Naive B cell (primary cell): Measurements from ENCODE around the gene DKKL1. TPM values are rescaled to one million over a fixed set of nuclear protein-coding genes. Genes with fewer than 3 reads are reported as not detected.
A peak's percentile ranks its signal among the peaks of the same experiment; 100 is the strongest.
"Not testable (repeated sequence)": the region's sequence is repeated elsewhere in the genome, so short reads cannot be mapped to it uniquely, and the experiment has no call there.

Experiments used
- ATAC-seq, 2 donors: fragments of 150-1000 bp; cut with Tn5 transposase; 2 replicates each; pipeline ENCODE4 v1.10.0; 2021; ENCODE audit warnings: low read depth in 2 of 2, mild to moderate bottlenecking in 2 of 2, moderate library complexity in 2 of 2
- DNase-seq: peaks from one replicate; pipeline ENCODE4 v3.0.0; 2022
- H3K27ac Mint-ChIP-seq, 6 donors: one replicate each; pipeline ENCODE4 v1.8.0; 2020 to 2022; ENCODE audit warnings: mild to moderate bottlenecking in 6 of 6, mixed read lengths in 6 of 6, moderate library complexity in 5 of 6, inconsistent platforms in 2 of 6
- H3K27me3 Mint-ChIP-seq, 3 donors: one replicate each; pipeline ENCODE4 v1.8.0; 2021 to 2022; ENCODE audit warnings: mixed read lengths in 3 of 3, mild to moderate bottlenecking in 1 of 3
- H3K36me3 Mint-ChIP-seq, 2 donors: one replicate each; pipeline ENCODE4 v1.8.0; 2020 to 2022; ENCODE audit warnings: mixed read lengths in 2 of 2, inconsistent platforms in 1 of 2, mild to moderate bottlenecking in 1 of 2
- H3K4me1 Mint-ChIP-seq, 3 donors: one replicate each; pipeline ENCODE4 v1.8.0; 2020 to 2022; ENCODE audit warnings: mixed read lengths in 3 of 3, inconsistent platforms in 1 of 3, mild to moderate bottlenecking in 1 of 3, moderate library complexity in 1 of 3
- H3K4me3 Mint-ChIP-seq, 8 donors: one replicate each; pipeline ENCODE4 v1.8.0; 2020 to 2022; ENCODE audit warnings: mild to moderate bottlenecking in 8 of 8, mixed read lengths in 8 of 8, moderate library complexity in 8 of 8, inconsistent platforms in 2 of 8
- H3K9me3 Mint-ChIP-seq, 7 donors: one replicate each; pipeline ENCODE4 v1.8.0; 2020 to 2022; ENCODE audit warnings: mixed read lengths in 7 of 7, mild to moderate bottlenecking in 5 of 7, inconsistent platforms in 2 of 7, moderate library complexity in 1 of 7
- polyA plus RNA-seq, 6 donors: library from polyadenylated mRNA; unstranded; fragments of 300-500 nt; fragmentation: Illumina TruSeq; gene quantifications; one replicate each; pipeline ENCODE4 v1.2.3, GENCODE V29; 2021; ENCODE audit warnings: low read depth in 6 of 6

The DKKL1 gene
- polyA plus RNA-seq, 6 donors from 2014 or later, result 0.55 to 2.8 (median 0.82) TPM; not detected in 3

DNA sequence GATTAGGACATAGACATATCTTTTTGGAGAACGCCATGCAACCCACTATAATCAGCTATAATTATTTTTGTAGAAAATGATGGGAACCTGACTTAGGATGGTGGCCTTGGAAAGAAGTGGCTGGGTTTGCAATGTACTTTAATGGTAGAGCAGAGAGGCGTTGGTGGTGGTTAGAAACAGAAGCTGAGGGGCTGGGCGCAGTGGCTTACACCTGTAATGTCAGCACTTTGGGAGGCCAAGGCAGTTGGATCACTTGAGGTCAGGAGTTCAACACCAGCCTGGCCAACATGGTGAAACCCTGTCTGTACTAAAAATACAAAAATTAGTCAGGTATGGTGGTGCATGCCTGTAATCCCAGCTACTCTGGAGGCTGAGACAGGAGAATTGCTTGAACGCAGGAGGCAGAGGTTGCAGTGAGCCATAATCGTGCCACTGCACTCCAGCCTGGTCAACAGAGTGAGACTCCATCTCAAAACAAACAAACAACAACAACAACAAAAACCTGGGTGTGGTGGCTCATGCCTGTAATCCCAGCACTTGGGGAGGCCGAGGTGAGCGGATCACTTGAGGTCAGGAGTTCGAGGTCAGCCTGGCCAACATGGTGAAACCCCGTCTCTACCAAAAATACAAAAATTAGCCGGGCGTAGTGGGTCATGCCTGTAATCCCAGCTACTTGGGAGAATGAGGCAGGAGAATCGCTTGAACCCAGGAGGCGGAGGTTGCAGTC, 30.8 kb upstream of the DKKL1 start:
- not testable (repeated sequence) for H3K9me3 Mint-ChIP-seq

DNA sequence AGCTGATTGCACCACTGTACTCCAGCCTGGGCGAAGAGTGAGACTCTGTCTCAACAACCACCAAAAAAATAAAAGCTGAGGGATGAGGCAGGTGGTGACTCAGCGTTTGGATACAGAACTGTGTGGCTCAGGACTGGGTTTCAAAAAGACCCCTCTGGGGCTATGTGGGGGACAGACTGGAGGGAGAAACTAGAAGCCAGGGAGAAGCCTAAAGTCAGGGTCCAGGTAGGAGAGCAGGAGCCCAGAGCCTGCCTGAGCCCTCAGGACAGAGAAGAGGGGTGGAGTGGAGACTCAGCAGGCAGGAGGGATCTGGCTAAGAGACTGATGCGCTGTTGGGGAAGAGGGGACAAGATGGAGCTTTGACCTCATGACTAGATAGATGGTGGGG, 30.3 kb upstream of the DKKL1 start:
- H3K4me1 Mint-ChIP-seq, result peaks cover 70 to 95% (median 82%) of the 10 kb centered on the region in 3 donors

More for the DNA sequence above, 30.8 kb upstream of the DKKL1 start:
- not testable (repeated sequence) for ATAC-seq, DNase-seq, H3K27me3 Mint-ChIP-seq
- peaks cover 17 to 44% of the 10 kb centered on the region in 2 donors for H3K36me3 Mint-ChIP-seq
- H3K27ac Mint-ChIP-seq, result peak overlapping the region; percentile 98 to 100 (median 99)
- peak overlapping the region; percentile 55 to 100 (median 100) for H3K4me3 Mint-ChIP-seq
- peaks cover 70 to 95% (median 82%) of the 10 kb centered on the region in 3 donors for H3K4me1 Mint-ChIP-seq

DNA sequence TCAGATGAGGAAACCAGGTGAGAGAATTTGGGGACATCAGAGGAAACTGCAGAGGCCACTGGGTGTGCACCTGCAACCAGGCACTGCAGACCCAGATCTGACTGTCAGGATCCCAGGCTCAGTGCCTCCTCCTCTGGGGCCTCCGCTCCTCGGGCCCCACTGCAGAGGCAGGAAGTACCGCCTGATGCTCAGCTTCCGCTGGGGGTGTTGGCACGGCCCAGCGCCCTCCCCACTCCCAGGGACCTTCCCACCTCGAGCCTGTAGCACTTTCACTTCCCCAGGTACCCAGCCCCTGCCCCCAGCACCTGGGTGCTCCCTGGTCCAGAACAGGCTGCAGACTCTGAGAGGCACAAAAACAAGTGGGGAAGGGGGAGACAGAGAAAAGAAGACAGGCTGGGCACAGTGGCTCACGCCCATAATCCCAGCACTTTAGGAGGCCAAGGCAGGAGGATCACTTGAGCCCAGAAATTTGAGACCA, 29.8 kb upstream of the DKKL1 start:
- peaks cover 71 to 95% (median 82%) of the 10 kb centered on the region in 3 donors for H3K4me1 Mint-ChIP-seq
- no peaks in the 10 kb centered on the region for H3K27me3 Mint-ChIP-seq
- ATAC-seq, result peak; percentile 78 to 80
- peak; percentile 98 for DNase-seq
- H3K4me3 Mint-ChIP-seq, result peak overlapping the region; percentile 89 to 100 (median 100)
- peaks cover 25 to 46% of the 10 kb centered on the region in 2 donors for H3K36me3 Mint-ChIP-seq
- H3K9me3 Mint-ChIP-seq, result peaks cover 0 to 7% (median 0%) of the 10 kb centered on the region in 7 donors
- H3K27ac Mint-ChIP-seq, result peak overlapping the region; percentile 98 to 100 (median 99)

More for the DNA sequence above, 30.3 kb upstream of the DKKL1 start:
- no peak for DNase-seq
- H3K27me3 Mint-ChIP-seq, result no peaks in the 10 kb centered on the region
- peaks cover 0 to 3% (median 0%) of the 10 kb centered on the region in 7 donors for H3K9me3 Mint-ChIP-seq
- H3K36me3 Mint-ChIP-seq, result peaks cover 21 to 44% of the 10 kb centered on the region in 2 donors
- no peak for ATAC-seq
- peak overlapping the region; percentile 89 to 100 (median 100) for H3K4me3 Mint-ChIP-seq
- peak overlapping the region; percentile 98 to 100 (median 99) for H3K27ac Mint-ChIP-seq

DNA sequence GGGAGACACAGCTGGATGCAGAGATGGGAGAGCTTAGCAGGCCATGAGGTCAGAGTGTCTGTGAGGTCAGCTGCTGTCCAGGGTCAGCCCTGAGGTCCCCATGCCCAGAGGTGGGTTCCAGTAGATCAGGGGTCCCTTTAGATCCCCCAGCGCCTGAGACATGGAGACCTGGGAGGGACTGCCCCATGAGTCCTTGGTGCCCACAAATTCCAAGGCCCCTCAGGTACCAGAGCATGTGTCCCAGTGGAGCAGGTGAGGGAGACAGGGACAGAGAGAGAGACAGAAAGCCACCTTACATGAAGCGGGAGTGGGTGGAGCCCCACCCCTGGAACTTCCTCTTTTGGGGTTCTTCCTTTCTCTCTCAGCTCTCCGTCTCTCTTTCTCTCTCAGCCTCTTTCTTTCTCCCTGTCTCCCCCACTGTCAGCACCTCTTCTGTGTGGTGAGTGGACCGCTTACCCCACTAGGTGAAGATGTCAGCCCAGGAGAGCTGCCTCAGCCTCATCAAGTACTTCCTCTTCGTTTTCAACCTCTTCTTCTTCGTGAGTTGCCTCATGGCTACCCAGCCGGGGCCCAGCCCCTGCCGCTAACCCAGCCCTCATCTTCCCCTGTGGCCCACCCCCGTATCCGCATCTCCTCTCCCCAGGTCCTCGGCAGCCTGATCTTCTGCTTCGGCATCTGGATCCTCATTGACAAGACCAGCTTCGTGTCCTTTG, 28.4 kb upstream of the DKKL1 start, which contains the start of gene CD37:
Gene CD37, plus strand, starts transcription at position 336 of the 713 bp plus-strand sequence. Its CDS starts 135 bp downstream, at position 471.
- Mint-ChIP-seq H3K36me3 (peaks cover 21 to 49% of the 10 kb centered on the region in 2 donors), H3K4me1 (peaks cover 70 to 89% (median 78%) of the 10 kb centered on the region in 3 donors), H3K9me3 (peaks cover 0 to 11% (median 4%) of the 10 kb centered on the region in 7 donors), H3K4me3 (peak within 1 kb of the TSS; percentile 89 to 100 (median 100)), H3K27ac (peak within 1 kb of the TSS; percentile 98 to 100 (median 99)), H3K27me3 (no peaks in the 10 kb centered on the region)
- ATAC-seq, result peak; percentile 41 to 44
- peak; percentile 84 for DNase-seq

DNA sequence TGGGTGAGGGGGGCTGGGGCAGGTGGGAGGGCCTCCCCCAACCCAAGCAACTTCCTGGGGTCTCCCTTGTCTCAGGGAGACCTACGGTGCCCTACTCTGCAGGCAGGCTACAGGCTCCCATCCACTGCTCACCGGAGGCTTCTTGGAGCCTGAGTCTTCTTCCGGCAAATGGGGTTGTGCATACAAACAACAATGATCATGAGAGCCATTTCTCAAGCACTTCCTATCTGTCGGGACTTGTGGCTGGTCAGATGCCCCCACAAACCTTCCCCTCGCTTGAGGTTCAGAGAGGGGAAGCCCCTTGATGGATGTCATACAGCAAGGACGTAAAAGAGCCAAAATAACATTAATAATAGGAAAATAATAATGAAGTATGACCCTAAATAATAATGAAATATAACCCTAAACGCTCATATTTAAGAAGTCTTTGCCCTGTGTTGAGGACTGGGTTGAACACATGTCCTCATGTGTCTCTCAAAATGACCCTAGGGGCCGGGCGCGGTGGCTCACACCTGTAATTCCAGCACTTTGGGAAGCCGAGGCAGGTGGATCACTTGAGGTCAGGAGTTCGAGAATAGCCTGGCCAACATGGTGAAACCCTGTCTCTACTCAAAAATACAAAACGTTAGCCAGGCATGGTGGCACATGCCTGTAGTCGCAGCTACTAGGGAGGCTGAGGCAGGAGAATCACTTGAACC, 27.7 kb upstream of the DKKL1 start:
- Mint-ChIP-seq H3K27me3 (no peaks in the 10 kb centered on the region), H3K27ac (peak overlapping the region; percentile 98 to 100 (median 99)), H3K9me3 (peaks cover 0 to 11% (median 6%) of the 10 kb centered on the region in 7 donors), H3K4me1 (peaks cover 71 to 89% (median 78%) of the 10 kb centered on the region in 3 donors), H3K36me3 (peaks cover 18 to 49% of the 10 kb centered on the region in 2 donors), H3K4me3 (peak overlapping the region; percentile 86 to 100 (median 100))
- no peak for ATAC-seq
- no peak for DNase-seq

GRCh38 chr19:49336482-49337266, 27.0 kb upstream of the DKKL1 start:
- Mint-ChIP-seq H3K27me3 (no peaks in the 10 kb centered on the region), H3K27ac (peak overlapping the region; percentile 96 to 100 (median 99)), H3K4me3 (peak overlapping the region; percentile 86 to 100 (median 100)), H3K4me1 (peaks cover 74 to 89% (median 78%) of the 10 kb centered on the region in 3 donors), H3K9me3 (peaks cover 0 to 11% (median 6%) of the 10 kb centered on the region in 7 donors), H3K36me3 (peaks cover 18 to 49% of the 10 kb centered on the region in 2 donors)
- DNase-seq, result no peak
- no peak for ATAC-seq

DNA sequence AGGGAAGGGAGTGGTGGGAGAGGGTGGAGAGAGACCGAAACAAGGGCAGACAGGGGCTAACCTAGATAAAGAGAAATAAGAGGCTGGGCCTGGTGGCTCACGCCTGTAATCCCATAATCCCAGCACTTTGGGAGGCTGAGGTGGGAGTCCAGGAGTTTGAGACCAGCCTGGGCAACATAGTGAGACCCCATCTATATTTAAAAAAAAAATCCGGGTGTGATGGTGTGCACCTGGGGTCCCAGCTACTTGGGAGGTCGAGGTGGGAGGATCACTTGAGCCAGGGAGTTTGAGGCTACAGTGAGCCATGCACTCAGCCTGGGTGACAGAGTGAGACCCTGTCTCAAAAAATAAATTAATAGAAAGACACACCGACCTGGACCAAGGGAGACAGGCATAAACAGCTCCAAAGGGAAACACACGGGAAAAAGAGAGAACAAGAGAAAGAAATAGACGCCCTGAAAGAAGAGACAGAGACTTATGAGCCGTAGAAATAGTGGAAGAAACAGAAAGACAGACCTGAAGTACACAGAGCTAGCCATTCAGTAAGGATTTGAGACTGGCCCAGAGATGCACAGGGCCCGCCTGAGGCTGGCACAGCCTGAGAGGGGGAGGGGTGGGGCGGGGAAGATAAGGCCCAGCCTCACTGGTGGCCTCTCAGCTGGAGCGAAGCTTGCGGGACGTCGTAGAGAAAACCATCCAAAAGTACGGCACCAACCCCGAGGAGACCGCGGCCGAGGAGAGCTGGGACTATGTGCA, 26.2 kb upstream of the DKKL1 start:
- DNase-seq (no peak), ATAC-seq (no peak)
- H3K27me3 Mint-ChIP-seq, result no peaks in the 10 kb centered on the region
- H3K36me3 Mint-ChIP-seq, result peaks cover 18 to 50% of the 10 kb centered on the region in 2 donors
- H3K9me3 Mint-ChIP-seq, result peaks cover 0 to 11% (median 6%) of the 10 kb centered on the region in 7 donors
- peak overlapping the region; percentile 94 to 100 (median 97) for H3K27ac Mint-ChIP-seq
- peaks cover 72 to 89% (median 78%) of the 10 kb centered on the region in 3 donors for H3K4me1 Mint-ChIP-seq
- H3K4me3 Mint-ChIP-seq, result peak overlapping the region; percentile 86 to 100 (median 100)

DNA sequence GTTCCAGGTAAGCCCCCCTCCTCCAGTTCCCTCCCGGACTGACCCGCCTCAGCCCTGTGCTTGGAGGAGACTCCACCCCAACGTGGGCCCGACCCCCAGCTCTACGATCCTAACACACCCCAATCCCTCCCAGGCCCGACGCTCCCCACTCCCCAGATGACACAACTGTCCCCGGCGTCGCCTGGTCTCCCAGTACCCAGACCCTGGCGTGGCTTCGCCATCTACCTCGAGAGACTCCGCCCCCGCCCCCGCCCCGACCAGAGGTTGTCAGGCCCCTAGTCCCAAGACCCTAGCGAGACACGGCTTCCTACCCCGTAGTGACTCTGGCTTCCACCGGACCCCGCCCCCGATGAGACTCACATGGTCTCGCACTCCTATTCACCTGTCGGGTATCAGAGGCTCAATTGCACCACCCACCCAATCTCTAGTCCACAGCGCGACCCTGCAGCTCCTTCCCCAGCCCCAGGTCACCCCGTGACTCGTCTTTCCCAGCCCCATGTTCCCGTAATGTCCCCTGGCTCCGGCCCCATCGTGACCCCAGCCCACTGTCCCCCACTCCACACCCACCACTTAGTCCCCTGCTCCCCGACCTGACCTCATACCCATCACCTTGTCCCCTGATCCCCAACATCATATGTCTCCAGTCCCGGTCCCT, 25.5 kb upstream of the DKKL1 start:
- H3K9me3 Mint-ChIP-seq, result peaks cover 0 to 11% (median 6%) of the 10 kb centered on the region in 7 donors
- peaks cover 24 to 57% of the 10 kb centered on the region in 2 donors for H3K36me3 Mint-ChIP-seq
- DNase-seq (no peak), ATAC-seq (no peak)
- peak overlapping the region; percentile 76 to 98 (median 88) for H3K27ac Mint-ChIP-seq
- H3K4me3 Mint-ChIP-seq, result peak overlapping the region; percentile 83 to 100 (median 100)
- peaks cover 75 to 89% (median 79%) of the 10 kb centered on the region in 3 donors for H3K4me1 Mint-ChIP-seq
- no peaks in the 10 kb centered on the region for H3K27me3 Mint-ChIP-seq

DNA sequence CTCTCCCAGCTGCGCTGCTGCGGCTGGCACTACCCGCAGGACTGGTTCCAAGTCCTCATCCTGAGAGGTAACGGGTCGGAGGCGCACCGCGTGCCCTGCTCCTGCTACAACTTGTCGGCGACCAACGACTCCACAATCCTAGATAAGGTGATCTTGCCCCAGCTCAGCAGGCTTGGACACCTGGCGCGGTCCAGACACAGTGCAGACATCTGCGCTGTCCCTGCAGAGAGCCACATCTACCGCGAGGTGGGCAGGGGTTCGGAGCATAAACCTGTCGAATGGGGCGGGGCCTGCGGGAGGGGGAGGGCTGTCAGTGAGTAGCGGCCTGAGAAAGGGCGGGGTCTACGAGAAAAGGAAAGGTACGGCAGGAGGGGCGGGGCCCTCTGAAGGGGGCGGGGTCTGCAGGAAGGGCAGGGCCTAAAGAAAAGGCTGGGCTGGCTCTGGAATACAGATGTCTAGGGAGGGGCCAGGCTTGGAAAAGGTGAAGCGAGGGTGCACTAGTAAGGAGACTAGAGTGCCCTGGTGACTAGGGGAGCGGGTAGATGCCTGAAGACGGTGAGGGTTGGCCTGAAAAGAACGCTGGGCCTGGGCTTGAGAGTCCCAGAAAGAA, 24.9 kb upstream of the DKKL1 start:
- Mint-ChIP-seq H3K27me3 (no peaks in the 10 kb centered on the region), H3K27ac (peak overlapping the region; percentile 84 to 98 (median 90)), H3K4me1 (peaks cover 69 to 84% (median 74%) of the 10 kb centered on the region in 3 donors), H3K9me3 (peaks cover 0 to 11% (median 6%) of the 10 kb centered on the region in 7 donors), H3K4me3 (peak overlapping the region; percentile 83 to 100 (median 100)), H3K36me3 (peaks cover 24 to 58% of the 10 kb centered on the region in 2 donors)
- DNase-seq, result no peak
- ATAC-seq, result no peak

DNA sequence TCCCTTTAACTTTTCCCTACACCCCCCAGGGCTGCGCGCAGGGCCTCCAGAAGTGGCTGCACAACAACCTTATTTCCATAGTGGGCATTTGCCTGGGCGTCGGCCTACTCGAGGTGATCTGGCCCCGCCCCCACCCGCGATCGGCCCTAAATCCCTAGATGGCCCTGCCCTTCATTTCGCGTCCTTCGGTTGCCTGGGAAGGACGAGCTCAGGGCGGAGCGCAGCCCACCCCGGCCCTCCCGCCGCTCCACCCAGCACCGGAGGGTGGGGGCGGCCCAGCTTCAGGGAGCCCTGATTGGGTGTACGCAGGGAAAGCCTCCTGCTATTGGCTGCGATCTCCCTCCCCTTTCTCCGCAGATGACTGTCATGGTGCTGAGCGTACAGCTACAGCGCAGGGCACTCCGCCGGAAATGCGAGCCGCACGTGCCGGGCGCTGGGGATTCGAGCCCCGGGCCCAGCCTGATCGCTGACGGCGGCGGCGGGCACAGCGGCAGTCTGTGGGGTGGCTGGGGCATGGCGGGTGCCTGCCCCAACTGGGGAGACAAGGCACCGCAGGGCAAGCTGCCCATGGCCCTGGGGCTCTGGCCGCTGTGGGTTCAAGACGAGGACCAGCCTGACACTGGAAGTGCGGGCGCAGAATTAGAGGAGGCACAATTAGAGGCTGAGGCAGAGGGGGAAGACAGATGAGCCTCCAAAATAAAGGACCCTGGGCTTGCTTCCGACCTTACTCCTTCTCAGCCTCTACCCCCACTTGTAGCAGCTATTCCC, 24.2 kb upstream of the DKKL1 start:
- Mint-ChIP-seq H3K9me3 (peaks cover 0 to 11% (median 6%) of the 10 kb centered on the region in 7 donors), H3K4me3 (peak overlapping the region; percentile 83 to 100 (median 100)), H3K27ac (peak overlapping the region in 5 of 6 donors; percentile 98 to 100 (median 98)), H3K36me3 (peaks cover 24 to 59% of the 10 kb centered on the region in 2 donors), H3K4me1 (peaks cover 63 to 83% (median 69%) of the 10 kb centered on the region in 3 donors), H3K27me3 (no peaks in the 10 kb centered on the region)
- ATAC-seq (no peak), DNase-seq (no peak)
